Kidney epithelial cell (primary cell): ENCODE measurements around the gene SPEF2. TPM values are rescaled to one million over a fixed set of nuclear protein-coding genes. Genes with fewer than 3 reads are reported as not detected.

ENCODE experiments used
- DNase-seq: peaks from one replicate; pipeline ENCODE4 v3.0.0-alpha.2; 2010; ENCODE audit warnings: low read depth
- H3K27me3 ChIP-seq: 2 replicates; pipeline ENCODE4 v1.6.0; 2011; ENCODE audit warnings: low read length; ENCODE audit not compliant: control insufficient read depth, insufficient read depth
- H3K36me3 ChIP-seq: 2 replicates; pipeline ENCODE4 v1.5.1; 2011; ENCODE audit warnings: low read length; ENCODE audit not compliant: control insufficient read depth, insufficient read depth
- H3K4me3 ChIP-seq: 2 replicates; pipeline ENCODE4 v1.5.1; 2011; ENCODE audit warnings: low read depth, mild to moderate bottlenecking, control low read depth, low read length
- CTCF ChIP-seq: IDR thresholded peaks from 2 replicates; pipeline ENCODE4 v1.5.1; 2011; ENCODE audit warnings: mild to moderate bottlenecking, moderate library complexity, low read length, control low read depth, inconsistent platforms; ENCODE audit not compliant: insufficient read depth, poor library complexity, severe bottlenecking
- total RNA-seq: library from RNA; depleted of rRNA; stranded (reverse); fragments of >200 nt; gene quantifications from 2 replicates; pipeline ENCODE4 v1.2.3, GENCODE V29; 2015

The SPEF2 gene
- total RNA-seq, 1 donor from 2014 or later, result 3.2 TPM

GRCh38 chr5:35600591-35600990, 17.1 kb upstream of the SPEF2 start:
- Histone ChIP-seq H3K27me3 (no peaks in the 10 kb centered on the region), H3K4me3 (no peak overlapping the region), H3K36me3 (no peaks in the 10 kb centered on the region)
- TF ChIP-seq CTCF, result no peak
- no peak for DNase-seq

GRCh38 chr5:35608881-35609779, 8.5 kb upstream of the SPEF2 start:
- H3K4me3 ChIP-seq, result no peak overlapping the region
- H3K27me3 ChIP-seq, result no peaks in the 10 kb centered on the region
- H3K36me3 ChIP-seq, result no peaks in the 10 kb centered on the region
- no peak for TF ChIP-seq CTCF
- no peak for DNase-seq

- TF ChIP-seq CTCF, result no peak
- DNase-seq, result no peak
- H3K27me3 ChIP-seq, result no peaks in the 10 kb centered on the region
- H3K36me3 ChIP-seq, result no peaks in the 10 kb centered on the region
- H3K4me3 ChIP-seq, result peak overlapping the region; percentile 83
Observed at GRCh38 chr5:35617060-35617434, 616 bp upstream of the SPEF2 start.

- Histone ChIP-seq H3K27me3 (no peaks in the 10 kb centered on the region), H3K4me3 (peak overlapping the region; percentile 83), H3K36me3 (no peaks in the 10 kb centered on the region)
- TF ChIP-seq CTCF, result no peak
- no peak for DNase-seq
Observed at GRCh38 chr5:35618304-35618636, 607 bp downstream of the SPEF2 start.

DNA sequence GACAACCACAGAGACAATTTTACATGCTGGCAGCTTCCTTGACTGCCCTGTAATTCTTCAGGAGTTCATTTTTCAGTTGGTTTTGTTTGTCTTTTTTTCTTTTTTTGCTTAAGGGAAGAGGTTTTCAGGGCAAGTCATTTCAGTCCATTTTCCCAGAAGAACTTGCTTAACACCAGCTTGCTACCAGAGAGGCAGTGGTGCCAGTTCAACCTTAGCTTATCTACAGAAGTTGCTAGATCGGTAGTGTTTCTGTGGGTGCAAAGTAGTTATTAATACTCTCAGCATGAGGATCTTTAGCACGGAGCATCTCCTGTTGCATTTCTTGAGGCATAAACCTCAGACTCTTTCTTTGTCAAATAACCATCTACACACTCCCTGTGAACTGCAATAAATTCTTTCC, 1.1 kb downstream of the SPEF2 start:
- no peaks in the 10 kb centered on the region for H3K27me3 ChIP-seq
- no peak for DNase-seq
- no peak for TF ChIP-seq CTCF
- no peaks in the 10 kb centered on the region for H3K36me3 ChIP-seq
- H3K4me3 ChIP-seq, result no peak overlapping the region

DNA sequence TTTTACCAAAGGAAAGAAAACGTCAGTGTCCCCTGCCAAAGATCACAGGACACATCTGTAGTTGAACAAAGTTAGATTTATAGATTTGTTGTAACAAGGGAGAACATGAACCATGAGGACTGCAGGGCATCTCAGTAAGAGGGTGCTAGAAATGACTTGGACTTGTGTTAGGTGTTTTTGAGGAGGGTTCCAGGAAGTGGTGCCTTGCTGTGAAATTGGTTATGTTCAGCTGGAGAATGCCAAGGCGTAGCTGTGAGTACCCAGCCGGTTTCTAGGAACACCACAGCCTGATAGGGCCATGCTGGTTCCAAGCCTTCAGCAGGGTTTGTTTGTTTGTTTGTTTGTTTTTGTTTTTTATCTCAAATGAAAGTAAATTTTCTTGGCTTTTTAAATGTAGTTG, 5.3 kb downstream of the SPEF2 start:
- Histone ChIP-seq H3K4me3 (no peak overlapping the region), H3K27me3 (no peaks in the 10 kb centered on the region), H3K36me3 (no peaks in the 10 kb centered on the region)
- TF ChIP-seq CTCF, result no peak
- DNase-seq, result no peak
